Measurements from ENCODE around the gene XDH.

XDH gene

DNA sequence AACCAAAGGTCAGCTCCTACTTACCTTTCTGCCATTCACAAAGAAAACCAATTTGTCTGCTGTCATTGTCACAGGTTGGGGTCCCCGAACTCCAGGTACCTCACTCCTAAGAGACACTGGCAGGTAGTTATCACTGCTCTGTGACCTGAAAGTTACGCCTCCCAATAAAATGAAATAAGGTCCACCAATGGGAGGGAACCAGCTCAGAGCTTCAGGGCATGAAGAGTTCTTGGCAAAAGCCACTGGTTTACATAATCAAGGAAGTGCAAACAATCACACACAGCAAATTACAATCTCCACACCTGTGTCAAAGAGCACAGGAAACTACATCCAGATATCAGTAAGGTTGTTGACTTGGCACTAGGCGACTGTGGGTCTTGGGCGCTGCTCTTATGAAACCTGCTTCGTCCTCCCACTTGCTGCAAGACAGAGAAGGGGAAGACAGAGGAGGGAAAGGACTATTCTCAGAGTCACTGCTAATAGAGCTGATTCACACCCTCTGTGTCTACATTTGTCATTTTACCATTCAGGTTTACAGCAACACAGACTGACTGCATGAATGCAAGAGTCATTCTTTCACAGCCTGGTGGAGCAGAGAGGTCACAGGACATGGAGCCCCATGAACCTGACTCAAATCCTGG is at the start of gene XDH:
Gene XDH, minus strand, starts transcription at position 142 of the 641 bp plus-strand sequence. Its CDS starts 76 bp downstream, at position 66.
- no peak for DNase-seq (ENCODE audit: low read depth in 2 of 3, low spot score in 2 of 3)

DNA sequence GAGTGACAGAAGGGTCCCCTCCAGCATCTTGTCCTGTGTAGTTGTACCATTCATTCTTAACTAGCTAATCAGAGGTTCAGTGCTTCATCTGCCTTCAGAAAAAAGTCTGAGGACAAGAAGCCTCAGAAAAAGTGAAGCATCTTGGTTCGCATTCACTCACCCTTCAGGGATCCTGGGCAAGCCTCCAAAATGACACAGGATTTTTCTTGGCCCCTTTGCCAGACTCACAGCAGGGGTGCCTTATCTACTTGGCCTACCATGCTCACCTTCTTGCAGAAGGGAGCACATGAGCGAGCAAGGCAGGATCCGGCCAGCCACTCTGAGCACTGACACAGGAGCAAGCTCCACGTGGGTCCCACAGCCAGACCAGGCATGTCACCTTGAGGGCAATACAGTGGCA is 43.1 kb upstream of the XDH start:
- no peak for DNase-seq (ENCODE audit: low read depth in 2 of 3, low spot score in 2 of 3)

DNA sequence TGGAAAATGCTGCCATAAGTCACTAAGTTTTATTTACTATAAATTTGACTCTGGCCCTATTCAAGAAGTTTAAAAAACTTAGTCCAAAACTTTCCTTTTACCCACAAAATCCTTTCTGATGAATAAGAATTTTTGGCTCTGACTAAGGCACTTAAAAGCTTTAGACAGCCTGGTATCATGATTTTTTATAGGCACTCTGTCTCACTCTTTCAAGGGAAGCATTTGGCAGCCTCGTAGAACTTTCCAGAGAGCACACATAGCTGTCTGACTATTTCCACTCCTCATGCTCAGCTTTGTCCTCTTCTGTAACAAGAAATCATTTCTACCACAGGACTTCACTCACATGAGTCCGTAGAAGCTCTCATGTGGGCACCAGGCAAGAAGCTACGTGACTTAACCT is 32.3 kb upstream of the XDH start:
- no peak for DNase-seq (ENCODE audit: low read depth in 2 of 3, low spot score in 2 of 3)

DNA sequence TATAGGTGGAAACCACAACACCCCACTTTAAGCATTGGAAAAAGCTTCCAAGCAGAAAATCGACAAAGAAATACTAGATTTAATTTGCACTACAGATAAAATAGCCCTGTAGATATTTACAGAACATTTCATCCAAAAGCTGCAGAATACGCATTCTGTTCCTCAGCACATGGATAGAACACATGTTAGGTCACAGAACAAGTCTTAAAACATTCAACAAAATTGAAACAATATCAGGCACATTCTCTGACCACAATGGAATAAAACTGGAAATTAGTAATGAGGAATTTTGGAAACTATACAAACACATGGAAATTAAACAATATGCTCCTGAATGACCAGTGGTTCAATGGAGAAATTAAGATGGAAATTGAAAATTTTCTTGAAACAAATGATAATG is 27.8 kb upstream of the XDH start:
- no peak for DNase-seq (ENCODE audit: low read depth in 2 of 3, low spot score in 2 of 3)

DNA sequence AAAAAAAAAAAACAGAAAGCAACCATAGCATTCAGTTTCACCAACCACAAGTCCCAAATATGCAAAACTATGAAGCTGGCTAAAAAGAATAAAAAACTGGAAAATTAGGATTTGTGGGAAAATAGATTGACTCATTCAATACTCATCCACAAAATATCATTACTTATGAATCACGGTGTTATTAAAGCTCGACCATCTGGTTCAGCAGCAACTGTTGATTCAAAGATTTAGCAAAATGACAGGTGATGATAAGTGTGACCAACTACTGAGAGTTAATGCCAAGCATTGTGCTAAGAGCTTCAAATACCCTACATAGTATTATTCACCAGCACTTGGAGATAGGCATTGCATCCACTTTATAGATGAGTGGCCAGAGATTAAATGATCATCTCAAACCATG is 26.2 kb upstream of the XDH start:
- no peak for DNase-seq (ENCODE audit: low read depth in 2 of 3, low spot score in 2 of 3)

DNA sequence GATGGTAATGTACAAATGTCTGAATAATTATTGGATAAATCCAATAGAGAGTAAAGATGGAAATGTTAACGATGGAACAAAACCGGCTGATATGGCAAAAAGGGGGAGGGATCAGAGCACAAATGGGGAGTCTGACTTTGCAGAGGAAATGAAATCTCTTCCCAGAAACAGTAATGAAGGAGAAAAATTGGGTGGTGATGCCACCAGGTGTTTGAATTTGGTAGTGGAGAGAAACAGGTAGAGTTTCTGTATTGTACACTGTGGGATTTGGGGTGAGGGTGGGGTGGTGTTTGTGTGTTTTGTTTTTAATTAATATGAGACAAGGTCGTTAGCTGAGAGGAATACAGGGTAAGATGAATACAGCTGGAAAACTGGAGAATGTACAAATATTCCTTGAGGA is 20.4 kb upstream of the XDH start:
- DNase-seq (ENCODE audit: low read depth in 2 of 3, low spot score in 2 of 3) = no peak

DNA sequence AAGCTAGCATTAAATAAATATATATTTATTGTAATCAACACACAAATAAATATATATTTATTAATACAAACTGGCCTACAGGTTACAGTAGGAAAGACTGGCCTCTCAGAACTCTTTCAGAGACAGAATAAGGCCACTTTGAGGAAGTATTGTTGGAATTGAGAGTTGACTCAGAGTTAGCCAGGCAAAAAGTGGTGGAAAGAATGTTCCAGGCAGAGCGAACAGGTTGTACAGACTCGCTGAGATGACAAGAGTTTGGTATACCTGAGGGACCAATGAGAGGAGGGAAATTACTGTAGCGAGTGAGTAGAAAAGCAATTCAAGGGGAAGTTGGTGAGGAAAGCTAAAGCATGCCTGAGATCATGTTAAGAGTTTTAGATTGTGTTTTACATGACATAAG is 19.0 kb upstream of the XDH start:
- DNase-seq (ENCODE audit: low read depth in 2 of 3, low spot score in 2 of 3) = no peak

DNA sequence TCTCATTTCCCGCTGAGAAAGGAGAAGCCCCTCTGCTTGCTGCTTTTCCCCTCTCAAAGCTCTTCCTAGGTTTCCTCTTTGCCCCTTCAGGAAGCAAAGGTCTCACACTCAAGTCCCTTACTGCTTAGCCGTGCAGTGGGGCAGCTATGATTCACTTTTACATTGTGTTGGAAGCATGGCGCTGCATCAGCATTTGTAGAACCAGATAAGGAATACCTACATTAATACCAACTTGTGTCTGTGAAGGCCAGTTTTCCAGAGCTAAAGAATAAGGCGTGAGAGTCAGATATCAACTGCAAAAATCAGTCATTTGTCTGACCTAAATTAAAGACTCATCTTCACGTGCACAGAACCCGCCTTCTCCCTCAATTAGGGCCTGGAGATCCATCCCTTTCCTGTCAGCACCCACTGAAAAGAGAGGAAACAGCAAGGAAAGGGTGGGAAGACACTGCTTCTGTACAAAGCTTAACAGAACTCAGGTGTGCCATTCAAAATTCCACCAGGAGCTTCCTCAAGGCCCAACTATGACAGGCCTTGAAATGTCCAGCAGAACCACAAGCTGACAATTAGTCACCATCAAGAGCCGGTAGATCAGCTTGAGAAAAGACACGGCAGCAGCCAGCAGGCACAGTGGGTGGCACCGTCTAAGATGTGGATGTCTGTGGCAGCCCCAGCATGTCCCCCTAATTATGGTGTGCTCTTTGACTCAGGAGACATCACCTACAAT is 16.1 kb upstream of the XDH start:
- no peak for DNase-seq (ENCODE audit: low read depth in 2 of 3, low spot score in 2 of 3)

DNA sequence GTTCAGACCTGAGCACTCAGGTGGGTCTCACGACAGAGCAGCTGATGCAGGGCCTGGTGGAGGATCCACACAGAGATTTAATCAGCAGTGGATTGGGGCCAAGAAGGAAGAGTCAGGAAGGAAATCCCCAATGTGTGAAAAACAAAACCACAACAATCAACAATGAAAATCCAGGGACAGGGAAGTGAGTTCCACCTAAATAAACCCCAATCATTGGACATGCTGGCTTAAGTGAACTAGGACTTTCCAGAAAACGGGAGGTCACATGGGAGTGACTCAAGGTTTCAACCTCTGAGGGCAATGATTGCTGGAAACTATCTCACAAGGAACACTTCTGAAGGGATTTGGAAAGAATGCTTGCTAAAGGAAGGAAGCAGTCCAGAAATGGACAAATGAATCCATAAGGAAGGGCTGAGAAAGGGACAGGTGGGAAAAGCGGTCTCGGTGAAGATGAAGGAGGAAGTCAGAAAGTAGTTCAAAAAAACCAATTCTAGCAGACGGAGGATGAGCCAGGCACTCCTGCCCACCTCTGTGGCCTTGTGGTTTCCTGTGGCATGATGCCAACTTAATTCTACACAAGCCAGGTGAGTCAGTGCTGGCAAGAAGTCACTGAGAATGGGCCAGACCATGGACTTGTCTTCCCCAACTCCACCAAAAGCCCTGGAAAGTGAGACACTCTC is 15.4 kb upstream of the XDH start:
- DNase-seq (ENCODE audit: low read depth in 2 of 3, low spot score in 2 of 3) = no peak

DNA sequence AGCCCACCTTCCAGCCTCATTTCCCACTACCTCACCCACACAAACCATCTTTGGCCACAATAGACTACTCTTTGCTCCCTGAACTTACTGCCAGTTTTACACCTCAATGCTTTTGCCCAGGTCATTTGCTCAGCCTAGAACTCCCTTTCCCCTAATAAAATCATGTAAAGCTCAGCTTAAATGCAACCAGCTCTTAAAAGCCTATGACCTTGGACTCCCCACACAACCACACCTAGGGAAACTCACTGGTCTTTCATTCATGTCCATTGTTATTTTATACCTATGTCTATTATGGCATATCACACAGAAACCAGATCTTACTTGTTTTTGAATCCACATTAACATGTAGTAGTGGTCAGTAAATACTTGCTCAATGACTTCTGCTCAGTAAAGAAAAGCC is 14.5 kb upstream of the XDH start:
- no peak for DNase-seq (ENCODE audit: low read depth in 2 of 3, low spot score in 2 of 3)

DNA sequence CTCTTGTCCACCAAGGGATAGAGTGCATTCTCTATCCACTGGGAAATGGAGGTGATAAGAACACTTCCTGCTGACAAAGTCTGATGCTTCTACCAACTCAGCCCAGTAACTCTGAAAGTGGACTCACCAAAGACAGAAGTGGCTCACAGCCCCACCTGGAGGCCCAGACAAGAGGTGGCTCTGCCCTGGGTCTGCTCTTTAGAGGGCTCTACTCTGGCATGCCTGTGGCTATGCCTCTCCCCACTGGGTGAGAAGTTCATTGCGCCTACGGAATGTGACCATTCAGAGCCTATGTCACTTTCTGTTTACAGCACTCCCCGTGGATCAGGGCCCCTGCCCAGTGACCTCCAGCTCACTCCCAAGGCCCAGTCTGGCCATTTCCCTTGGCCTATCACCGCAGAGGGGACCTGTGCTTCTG is 13.5 kb upstream of the XDH start:
- DNase-seq (ENCODE audit: low read depth in 2 of 3, low spot score in 2 of 3) = no peak

DNA sequence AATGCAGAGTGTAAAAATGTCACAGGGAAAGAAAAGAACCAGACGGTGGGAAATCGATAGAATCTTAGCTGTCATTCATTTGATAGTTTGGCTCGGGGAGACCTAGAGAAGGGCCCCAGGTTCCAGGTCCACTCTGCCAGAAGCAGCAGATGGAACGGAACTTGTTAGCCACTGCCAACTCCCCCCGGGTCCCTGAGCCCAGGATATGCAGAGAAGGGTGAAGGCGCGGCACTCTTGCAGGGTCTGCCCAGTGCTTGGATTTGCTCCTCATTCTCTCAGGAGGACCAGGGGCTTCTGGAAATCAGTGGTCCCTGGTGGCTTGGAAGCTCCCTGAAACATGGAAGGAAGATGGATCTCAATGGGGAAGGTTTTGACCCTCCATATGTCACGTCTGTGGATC is 11.6 kb upstream of the XDH start:
- no peak for DNase-seq (ENCODE audit: low read depth in 2 of 3, low spot score in 2 of 3)

DNA sequence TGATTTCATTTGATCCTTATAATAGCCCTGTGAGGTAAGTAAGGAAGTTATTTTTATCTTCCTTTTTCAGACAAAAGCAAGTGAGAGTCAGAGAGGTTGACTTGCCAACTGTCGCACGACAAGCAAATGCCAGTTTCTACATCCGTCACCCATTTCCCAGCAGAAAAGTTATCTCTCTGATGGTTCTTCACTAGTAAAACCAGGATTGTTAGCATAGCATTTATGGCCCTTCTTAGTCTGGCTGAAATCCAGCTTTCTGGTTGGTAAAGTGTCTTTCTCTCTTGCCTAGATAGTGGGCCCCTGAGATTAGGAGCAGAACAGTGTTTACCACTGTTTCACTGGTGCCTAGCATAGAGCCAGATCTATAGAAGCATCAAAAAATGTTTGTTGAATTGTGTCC is 7.1 kb upstream of the XDH start:
- DNase-seq (ENCODE audit: low read depth in 2 of 3, low spot score in 2 of 3) = no peak

DNA sequence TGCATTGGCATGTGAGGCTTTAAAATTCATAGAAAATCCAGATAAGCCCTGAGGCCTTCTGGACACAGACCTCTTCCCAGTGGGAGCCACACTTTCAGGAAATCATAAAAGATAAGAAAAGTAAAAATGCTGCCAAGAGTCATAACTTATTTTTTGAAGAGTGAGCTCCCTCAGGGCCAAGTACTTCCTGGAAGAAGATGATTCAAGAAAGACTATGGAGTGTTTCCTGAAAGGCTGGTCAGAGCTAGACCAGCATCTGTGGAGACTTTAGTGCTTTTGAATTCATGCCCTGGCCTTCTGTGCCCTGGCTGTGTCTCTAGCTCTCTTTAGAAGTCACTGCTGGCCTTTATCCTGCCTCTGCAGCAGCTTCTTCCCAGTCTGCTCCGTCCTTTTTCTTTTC is 6.4 kb upstream of the XDH start:
- DNase-seq (ENCODE audit: low read depth in 2 of 3, low spot score in 2 of 3) = no peak

DNA sequence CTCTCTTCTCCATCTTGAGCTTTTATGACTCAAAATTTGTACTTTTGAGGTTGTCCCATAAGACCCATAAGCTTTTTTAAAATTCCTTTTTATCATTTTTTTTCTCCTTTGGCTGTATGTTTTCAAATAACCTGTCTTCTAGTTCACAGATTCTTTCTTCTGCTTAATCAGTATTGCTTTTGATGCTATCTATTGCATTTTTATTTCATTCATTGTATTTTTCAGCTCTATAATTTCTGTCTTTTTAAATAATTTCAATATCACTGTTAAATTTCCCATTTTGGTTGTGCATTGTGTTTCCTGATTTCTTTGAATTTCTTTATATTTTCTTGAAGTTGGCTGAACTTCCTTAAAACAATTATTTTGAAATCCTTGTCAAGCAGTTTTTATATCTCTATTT is 4.8 kb upstream of the XDH start:
- DNase-seq (ENCODE audit: low read depth in 2 of 3, low spot score in 2 of 3) = no peak

DNA sequence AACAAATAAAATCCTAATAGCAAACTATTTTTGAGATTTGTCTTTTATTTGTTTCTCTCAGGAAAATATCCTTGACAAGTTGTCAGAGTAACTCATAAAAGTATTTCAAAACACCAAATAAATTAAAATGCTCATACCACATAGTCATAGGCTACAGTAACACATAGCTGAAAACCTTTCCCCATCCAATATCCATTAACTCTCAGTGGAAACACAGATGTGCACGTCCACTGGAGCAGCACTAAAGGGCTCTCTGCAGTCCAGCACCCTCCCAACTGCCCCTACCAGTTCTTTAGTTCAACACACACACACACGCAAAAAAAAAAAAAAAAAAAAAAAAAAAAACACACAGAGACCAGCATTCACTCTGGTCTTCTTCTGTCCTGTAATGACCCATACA is 879 bp upstream of the XDH start:
- no peak for DNase-seq (ENCODE audit: low read depth in 2 of 3, low spot score in 2 of 3)

DNA sequence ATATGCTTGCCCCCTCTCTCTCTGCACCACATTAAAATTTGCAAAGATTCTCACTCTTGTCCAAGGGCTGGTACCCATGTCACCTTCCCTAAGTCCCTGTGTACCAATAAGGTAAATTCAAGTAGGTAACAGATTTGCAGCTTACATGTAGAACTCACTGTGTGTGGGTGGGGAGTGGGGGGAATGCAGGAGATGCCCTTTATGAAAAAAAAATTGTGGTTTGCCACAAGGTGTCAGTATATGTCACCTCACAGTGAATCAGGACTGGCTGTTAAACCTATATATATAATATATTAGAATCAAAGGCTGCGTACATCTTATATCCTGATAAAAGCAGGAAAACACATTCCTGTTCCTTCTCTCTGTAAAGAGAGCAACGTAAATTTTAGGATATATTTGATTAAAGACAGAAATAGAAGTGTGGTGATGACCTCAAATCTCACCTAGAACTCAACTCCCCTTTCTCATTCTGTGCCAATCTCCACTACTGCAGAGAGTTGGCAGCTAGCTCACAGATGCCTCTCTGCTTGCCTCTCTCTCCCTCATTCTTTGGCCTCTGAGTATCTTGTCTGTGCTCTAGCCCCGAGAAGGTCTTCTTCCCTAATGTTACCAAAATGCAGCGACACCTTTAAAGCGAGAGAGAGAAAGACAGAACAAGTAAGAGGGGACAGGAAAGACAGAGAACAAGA is 536 bp downstream of the XDH start:
- no peak for DNase-seq (ENCODE audit: low read depth in 2 of 3, low spot score in 2 of 3)

DNA sequence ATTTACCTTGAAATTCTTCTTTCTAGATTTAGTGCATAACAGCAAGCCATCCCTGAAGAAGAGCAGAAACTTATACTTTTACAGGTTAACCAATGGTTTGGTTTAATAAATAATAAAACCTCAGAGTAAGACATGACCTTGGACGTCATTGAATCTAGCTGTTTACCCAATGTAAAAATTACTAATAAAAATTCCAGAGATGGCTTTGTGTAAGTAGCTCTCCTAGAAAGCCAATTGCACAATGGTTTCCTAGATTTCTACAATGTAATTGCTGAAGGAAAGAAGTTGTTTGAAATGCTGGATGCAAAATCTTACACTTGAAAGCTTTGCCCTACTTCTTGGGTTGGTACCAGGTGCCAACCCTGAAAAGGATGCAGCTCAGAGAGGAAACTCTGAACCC is 1.5 kb downstream of the XDH start:
- DNase-seq (ENCODE audit: low read depth in 2 of 3, low spot score in 2 of 3) = no peak

DNA sequence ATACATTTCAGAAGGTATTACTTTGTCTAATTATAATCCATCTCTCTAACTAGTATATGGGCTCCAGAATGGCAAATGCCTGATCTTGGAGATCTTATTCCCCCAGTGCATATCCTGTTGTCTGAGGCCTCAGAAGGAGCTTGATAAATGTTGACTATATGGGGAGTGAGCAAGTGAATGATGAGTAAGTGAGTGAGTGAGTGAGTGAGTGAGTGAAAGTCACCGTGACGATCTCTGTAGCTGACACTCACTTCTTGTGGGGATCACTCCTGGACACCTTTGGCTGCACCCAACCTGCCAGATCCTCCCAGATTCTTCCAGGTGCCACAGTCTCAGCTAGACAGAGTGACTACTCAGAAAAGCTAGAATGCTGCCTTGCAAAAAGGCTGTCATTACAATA is 2.8 kb downstream of the XDH start:
- no peak for DNase-seq (ENCODE audit: low read depth in 2 of 3, low spot score in 2 of 3)

DNA sequence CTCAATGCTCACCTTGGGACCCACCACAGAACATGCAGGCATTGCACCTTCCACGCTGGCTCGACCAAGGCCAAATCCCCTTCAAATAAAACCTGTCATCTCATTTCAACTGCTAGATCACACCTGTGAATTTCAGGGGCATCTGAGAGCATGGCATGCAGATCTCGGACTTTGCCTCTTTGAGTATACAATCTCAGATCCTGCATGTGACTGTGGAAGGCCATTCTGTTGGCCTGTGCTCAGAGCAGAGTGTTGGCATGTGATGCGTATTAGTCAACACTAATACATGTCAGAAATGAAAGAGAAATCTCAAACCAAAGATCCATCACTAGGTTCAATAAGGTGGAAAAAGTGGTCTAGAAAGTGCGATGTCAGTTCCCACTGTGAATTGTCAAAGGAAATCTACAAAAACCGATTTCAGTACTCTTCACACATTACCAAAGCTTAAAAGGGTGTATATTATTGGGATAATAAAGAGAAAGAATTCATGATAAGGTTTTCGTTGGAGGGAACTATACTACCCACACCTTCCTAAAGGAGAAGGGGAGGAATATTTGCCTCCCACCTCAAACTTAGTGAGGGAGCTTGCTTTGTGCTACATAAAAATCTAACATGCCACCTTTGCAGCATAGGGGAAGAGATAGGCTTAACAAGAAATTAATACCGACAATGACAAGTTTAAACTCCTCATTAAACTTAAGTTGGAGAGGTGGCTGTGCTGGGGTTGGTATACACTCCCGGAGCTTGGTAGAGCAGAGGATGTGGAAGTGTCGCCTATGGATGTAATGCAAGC is 7.8 kb downstream of the XDH start:
- DNase-seq (ENCODE audit: low read depth in 2 of 3, low spot score in 2 of 3) = no peak

DNA sequence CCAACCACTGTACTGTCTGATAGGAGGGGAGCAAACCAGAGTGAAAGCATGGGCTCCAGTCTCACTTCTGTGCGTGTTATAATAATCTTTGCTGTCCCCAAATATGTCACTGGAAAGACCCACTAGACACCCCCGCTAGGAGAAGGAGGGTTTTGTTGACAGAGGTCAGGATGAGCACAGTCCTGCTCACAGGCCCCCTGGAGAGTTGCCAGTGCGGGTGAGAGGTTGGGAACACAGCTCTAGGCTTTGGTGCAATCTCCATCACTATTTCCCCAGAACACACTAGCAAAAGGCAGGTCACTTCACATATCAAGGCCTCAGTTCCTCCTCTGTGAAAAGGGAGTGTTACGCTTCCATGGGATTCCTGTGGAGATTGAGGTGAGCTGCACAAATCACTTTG is 9.7 kb downstream of the XDH start:
- DNase-seq (ENCODE audit: low read depth in 2 of 3, low spot score in 2 of 3) = no peak
